GM21529 (cell line): ENCODE results near the gene MT4.

Experiments
- ATAC-seq: cut with Tn5 transposase; IDR thresholded peaks from one replicate; pipeline ENCODE4 v1.9.1; 2021; ENCODE audit not compliant: unreplicated experiment

The MT4 gene

GRCh38 chr16:56601325-56601724 is 36.5 kb downstream of the MT4 start:
- no peak for ATAC-seq

GRCh38 chr16:56603589-56603988 is 38.7 kb downstream of the MT4 start:
- ATAC-seq = no peak

DNA sequence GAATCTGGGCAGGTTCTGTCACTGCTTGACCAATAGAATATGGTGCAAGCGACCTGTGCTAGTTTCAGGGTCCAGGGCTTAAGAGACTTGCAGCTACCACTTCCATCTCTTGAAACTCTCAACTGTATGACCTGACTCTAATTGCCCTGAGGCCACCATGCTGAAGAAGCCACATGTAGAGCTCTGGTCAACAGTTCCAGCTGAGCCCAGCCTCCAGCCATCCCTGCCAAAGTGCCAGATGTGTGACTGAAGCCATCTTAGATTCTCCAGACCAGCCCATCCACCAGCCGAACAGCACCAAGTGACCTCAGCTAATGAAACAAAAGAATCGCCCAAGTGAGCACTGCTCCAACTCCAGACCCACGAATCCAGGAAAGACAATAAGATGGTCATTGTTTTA is 40.1 kb downstream of the MT4 start:
- no peak for ATAC-seq

GRCh38 chr16:56605475-56605874 is 40.6 kb downstream of the MT4 start:
- ATAC-seq = no peak

DNA sequence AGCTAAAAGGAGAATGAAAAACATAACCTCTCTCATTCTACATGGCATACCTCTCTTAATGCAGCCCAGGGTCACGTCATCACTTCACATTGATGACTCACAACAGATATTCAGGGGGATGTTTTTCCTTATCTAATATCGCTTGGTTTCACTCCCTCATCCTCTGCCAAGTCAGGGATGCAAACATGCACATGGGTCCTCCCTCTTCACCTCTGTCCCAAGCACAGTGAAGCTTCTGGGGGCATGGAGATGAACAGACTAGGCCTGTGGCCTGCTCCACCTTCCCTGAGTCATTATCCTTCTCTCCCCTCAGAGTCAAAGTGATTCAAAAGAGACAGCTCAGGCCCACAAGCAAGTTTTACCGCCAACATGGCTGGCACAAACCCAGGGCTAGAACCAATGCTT is 41.2 kb downstream of the MT4 start:
- ATAC-seq = no peak

DNA sequence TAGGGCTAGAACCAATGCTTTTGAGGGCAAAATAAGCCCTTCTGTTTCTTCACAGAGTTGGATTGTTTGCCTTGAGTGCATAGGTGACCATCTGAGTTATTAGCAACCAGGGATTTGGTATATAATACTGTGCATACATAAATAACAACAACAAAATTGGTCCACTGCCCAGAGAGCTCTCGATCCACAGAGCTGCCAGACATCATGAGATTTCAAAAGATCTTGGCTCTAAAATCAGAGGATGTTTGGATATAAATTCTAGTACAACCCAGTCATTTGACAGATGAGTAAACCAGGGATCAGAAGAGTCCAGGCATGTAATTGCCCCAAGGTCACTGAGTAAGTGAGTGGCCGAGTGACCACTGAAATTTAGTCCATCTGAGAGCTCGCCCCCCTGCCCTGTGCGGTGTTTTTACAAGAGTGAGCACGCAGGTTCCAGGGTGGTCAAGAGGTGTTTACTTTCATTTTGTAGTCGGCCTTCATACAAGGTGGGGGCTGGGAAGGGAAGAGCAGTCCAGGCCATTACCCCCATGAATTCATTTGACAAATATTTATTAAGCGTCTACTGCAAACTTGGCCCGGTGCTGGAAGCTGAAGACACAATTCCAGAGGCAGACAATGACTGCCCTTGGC is 41.7 kb downstream of the MT4 start:
- no peak for ATAC-seq

DNA sequence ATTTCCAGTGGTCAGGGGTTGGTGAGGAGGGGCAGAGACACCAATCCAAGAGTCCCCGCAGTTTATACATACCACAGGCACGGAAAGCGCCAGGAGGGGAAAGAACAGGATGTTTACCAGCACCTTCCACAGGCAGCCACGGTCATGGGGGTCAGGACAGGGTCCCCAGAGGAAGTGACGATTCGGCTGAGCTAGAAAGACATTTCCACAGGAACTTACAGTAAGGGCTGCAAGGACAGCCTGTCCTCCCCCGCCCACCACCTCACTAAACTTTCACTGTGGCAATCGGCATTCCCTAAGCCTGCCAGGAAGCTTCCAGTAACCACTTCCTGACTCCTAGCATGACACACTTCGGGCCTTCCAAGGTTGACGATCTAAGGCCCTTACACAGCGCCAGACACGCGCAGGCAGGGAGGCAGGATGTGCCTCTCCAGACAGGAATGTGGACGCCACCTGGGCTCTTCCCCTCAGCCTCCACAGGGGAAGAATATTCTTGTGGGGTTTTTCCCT is 42.3 kb downstream of the MT4 start:
- no peak for ATAC-seq

- no peak for ATAC-seq
Measured at GRCh38 chr16:56607675-56608042, 42.8 kb downstream of the MT4 start.

- peak; percentile 86 for ATAC-seq
Measured at GRCh38 chr16:56608043-56608875, 43.4 kb downstream of the MT4 start, which contains the start of gene MT2A. TSS of gene MT2A (plus strand) at chr16:56608584. CDS start at chr16:56608656, 72 bp downstream.

DNA sequence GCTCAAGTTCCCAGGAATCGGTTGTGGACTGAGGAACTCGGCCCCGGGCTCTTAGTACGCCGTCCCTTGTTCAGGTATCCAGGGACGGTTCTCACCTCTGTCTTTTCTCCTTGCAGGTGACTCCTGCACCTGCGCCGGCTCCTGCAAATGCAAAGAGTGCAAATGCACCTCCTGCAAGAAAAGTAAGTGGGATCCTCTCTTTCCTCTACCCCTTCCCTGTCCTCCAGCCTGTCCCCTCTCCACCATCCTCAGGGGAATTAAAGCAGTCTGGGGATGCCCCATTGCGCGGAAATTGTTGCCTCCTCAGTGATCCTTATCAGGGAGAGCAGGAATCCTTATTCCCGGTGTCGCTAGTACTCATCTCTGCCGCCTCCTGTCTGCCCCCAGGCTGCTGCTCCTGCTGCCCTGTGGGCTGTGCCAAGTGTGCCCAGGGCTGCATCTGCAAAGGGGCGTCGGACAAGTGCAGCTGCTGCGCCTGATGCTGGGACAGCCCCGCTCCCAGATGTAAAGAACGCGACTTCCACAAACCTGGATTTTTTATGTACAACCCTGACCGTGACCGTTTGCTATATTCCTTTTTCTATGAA is 44.1 kb downstream of the MT4 start:
- no peak for ATAC-seq

DNA sequence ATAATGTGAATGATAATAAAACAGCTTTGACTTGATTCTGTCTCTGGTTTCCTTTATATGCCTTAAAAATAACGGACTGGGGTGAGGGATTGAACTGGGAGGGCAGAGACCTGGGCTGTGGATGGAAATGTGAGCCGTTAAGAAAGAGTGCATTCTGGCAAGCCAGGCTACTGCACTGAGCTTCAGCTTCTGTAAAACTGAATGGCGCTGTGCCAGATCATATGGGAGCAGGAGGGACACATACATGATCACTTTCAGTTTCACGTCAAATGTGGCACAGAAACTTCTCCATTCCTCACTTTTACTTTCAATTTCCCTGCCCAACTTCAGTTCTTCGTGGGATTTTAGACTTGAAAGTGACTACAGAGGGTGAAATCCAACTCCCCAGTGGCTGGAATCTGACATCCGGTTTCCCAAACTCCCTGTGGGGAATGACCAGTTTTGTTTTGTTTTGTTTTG is 44.6 kb downstream of the MT4 start:
- peak; percentile 41 for ATAC-seq

- ATAC-seq = peak; percentile 23
Measured at GRCh38 chr16:56610017-56610608, 45.2 kb downstream of the MT4 start.

GRCh38 chr16:56610609-56611111 is 45.8 kb downstream of the MT4 start:
- ATAC-seq = no peak

DNA sequence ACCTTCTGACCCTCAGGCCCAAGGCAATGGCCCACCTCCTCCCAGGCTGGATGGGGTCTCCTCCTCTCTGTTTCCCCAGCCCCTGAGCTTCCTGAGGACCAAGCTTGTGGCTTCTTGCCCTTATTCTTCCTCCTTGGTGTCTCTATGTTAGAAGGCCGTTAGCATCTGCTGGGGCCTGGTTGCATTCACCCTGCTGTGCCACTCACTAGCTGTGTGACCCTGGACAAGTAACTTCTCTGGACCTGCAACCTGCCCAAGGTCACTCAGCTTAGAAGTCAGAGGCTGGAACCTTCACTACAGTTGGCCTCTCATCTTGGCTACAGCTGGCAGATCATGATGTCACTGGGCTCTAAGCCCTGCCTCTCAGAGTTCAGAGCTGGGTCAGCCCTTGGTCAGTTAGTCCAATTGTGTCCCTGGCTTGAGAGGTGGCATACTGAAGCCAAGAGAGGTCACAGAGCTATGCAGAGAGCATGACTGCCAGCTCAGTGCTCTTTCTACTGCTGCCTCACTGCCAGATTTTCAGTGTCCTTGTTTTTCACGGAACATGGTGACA is 46.5 kb downstream of the MT4 start:
- no peak for ATAC-seq

- ATAC-seq = no peak
Measured at GRCh38 chr16:56613706-56614105, 48.8 kb downstream of the MT4 start.

DNA sequence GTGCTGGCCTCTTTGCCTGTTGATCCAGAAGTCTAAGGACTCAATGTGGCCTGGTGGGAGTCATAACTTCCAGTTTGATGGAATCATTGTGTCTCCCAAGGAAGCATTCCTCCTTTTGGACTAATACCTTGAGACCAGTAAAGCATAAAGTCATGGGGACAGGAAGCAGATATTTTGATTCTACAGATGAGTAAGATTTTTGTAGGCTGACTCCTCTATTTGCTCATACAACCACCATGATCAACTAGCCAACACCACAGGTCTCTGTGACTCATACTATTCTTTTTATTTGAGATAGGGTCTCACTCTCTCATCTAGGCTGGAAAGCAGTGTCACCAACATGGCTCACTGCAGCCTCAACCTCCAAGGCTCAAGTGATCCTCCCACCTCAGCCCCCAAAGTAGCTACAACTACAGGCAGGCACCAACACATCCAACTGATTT is 49.7 kb downstream of the MT4 start:
- no peak for ATAC-seq

GRCh38 chr16:56615353-56615752 is 50.5 kb downstream of the MT4 start:
- no peak for ATAC-seq

- no peak for ATAC-seq
Measured at GRCh38 chr16:56616608-56617211, 51.8 kb downstream of the MT4 start.

DNA sequence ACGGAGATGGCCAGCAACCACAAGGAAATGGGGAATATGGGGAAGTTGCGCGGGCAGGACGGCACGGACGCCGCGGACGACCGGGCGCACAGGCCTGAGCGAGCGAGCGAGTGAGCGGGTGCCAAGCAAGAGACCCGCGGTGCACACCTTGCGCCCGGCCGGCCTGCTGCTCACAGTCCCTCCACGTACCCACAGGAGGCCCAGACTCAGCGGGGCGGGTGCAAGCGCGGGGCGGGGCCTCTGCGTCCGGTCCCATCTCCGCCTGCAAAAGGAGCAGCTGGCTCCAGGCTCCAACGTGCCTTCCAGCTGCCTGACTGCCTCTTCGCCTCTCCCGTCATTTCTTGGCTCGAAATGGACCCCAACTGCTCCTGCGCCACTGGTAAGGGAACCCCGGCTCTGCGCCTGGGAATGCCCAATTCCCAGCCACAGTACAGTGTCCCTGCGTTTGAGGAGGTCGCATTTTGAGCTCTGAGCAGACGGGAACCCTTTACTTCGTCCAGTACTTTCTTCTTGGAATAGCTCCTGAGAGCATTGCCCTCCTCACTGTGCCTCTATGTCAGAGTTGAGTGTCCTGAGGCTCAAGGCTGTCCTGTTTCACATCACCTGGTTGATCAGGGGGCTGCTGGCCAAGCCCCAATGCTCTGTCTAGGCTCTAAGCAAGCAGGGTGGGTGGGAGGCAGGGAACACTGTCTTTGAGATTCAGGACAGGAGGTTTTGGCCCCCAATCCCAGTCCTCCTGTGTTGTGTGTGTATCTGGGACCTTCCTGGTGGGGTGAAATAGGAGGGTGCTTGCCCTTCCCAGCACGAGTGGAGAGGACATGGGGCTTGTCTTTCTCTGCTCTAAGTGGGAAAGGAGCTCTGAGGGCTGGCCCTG is 52.6 kb downstream of the MT4 start:
- no peak for ATAC-seq
